Neuronal stem cell (in vitro differentiated cells): ENCODE results near the gene RPS16.
A peak's percentile ranks its signal among the peaks of the same experiment; 100 is the strongest.

Experiments
- DNase-seq: peaks from one replicate; pipeline ENCODE4 v3.0.0-alpha.2; 2013; ENCODE audit warnings: low spot score
- H2AFZ ChIP-seq: one replicate; pipeline ENCODE4 v1.6.1; 2013; ENCODE audit warnings: mild to moderate bottlenecking, low read length, inconsistent platforms
- H2AK5ac ChIP-seq: 2 replicates; pipeline ENCODE4 v1.6.1; 2013; ENCODE audit warnings: low read depth, mild to moderate bottlenecking, inconsistent platforms, low read length, moderate library complexity, mixed read lengths
- H2BK120ac ChIP-seq: 2 replicates; pipeline ENCODE4 v1.6.1; 2013; ENCODE audit warnings: low read depth, mild to moderate bottlenecking, inconsistent platforms, low read length, moderate library complexity, mixed read lengths
- H2BK12ac ChIP-seq: one replicate; pipeline ENCODE4 v1.6.1; 2013; ENCODE audit warnings: low read length, inconsistent platforms
- H2BK15ac ChIP-seq: 2 replicates; pipeline ENCODE4 v1.6.1; 2013; ENCODE audit warnings: mild to moderate bottlenecking, low read length, inconsistent platforms, mixed read lengths
- H2BK5ac ChIP-seq: one replicate; pipeline ENCODE4 v1.6.1; 2013; ENCODE audit warnings: inconsistent platforms, mild to moderate bottlenecking, low read length, moderate library complexity
- H3K14ac ChIP-seq: one replicate; pipeline ENCODE4 v1.6.1; 2013; ENCODE audit warnings: low read length, inconsistent platforms
- H3K18ac ChIP-seq: 2 replicates; pipeline ENCODE4 v1.6.1; 2013; ENCODE audit warnings: low read length, inconsistent platforms
- H3K23ac ChIP-seq: 2 replicates; pipeline ENCODE4 v1.6.1; 2013; ENCODE audit warnings: low read depth, mild to moderate bottlenecking, mixed read lengths, low read length, inconsistent platforms; ENCODE audit not compliant: poor library complexity
- H3K27ac ChIP-seq: replicated peaks from 3 replicates; pipeline ENCODE4 v1.5.1; 2013; ENCODE audit warnings: low read length, inconsistent platforms
- H3K27me3 ChIP-seq, 3 experiments: 2 replicates each; pipeline ENCODE4 v1.6.1; 2013; ENCODE audit warnings: low read length in 3 of 3, mild to moderate bottlenecking in 2 of 3, inconsistent platforms in 1 of 3, low read depth in 1 of 3, mixed read lengths in 1 of 3, moderate library complexity in 1 of 3; ENCODE audit not compliant: control insufficient read depth in 3 of 3, insufficient read depth in 3 of 3
- H3K36me3 ChIP-seq, 2 donors: replicated peaks in 1 of 2; 2 replicates each; pipeline ENCODE4 v1.6.1; 2013; ENCODE audit warnings: low read length in 2 of 2; ENCODE audit not compliant: control insufficient read depth in 2 of 2, insufficient read depth in 2 of 2
- H3K4ac ChIP-seq: 2 replicates; pipeline ENCODE4 v1.6.1; 2013; ENCODE audit warnings: inconsistent platforms, mild to moderate bottlenecking, low read length, moderate library complexity
- H3K4me1 ChIP-seq, 2 donors: 1 replicate in 1 of 2; 2 replicates in 1 of 2; pipeline ENCODE4 v1.6.1; 2013; ENCODE audit warnings: low read length in 2 of 2, low read depth in 1 of 2; ENCODE audit not compliant: control insufficient read depth in 2 of 2, insufficient read depth in 1 of 2
- H3K4me2 ChIP-seq: one replicate; pipeline ENCODE4 v1.6.1; 2013; ENCODE audit warnings: mild to moderate bottlenecking, low read length, inconsistent platforms; ENCODE audit not compliant: insufficient read depth, poor library complexity, severe bottlenecking
- H3K4me3 ChIP-seq, 2 donors: 2 replicates each; pipeline ENCODE4 v1.5.1; 2013; ENCODE audit warnings: low read length in 2 of 2, mild to moderate bottlenecking in 2 of 2, inconsistent platforms in 1 of 2, moderate library complexity in 1 of 2
- H3K79me1 ChIP-seq: one replicate; pipeline ENCODE4 v1.6.1; 2013; ENCODE audit warnings: low read depth, mild to moderate bottlenecking, inconsistent platforms, low read length, moderate library complexity
- H3K9ac ChIP-seq: one replicate; pipeline ENCODE4 v1.6.1; 2013; ENCODE audit warnings: mild to moderate bottlenecking, low read depth, low read length, inconsistent platforms; ENCODE audit not compliant: poor library complexity
- H3K9me3 ChIP-seq, 2 donors: replicated peaks in 1 of 2; 2 replicates each; pipeline versions ENCODE3 to v1.6.1; 2013; ENCODE audit warnings: low read length in 2 of 2, mild to moderate bottlenecking in 2 of 2, inconsistent platforms in 1 of 2, low read depth in 1 of 2, mixed read lengths in 1 of 2, moderate library complexity in 1 of 2; ENCODE audit not compliant: control insufficient read depth in 2 of 2, insufficient read depth in 1 of 2
- H4K8ac ChIP-seq: one replicate; pipeline ENCODE4 v1.6.1; 2013; ENCODE audit warnings: low read depth, mild to moderate bottlenecking, inconsistent platforms, low read length, moderate library complexity
- H4K91ac ChIP-seq: one replicate; pipeline ENCODE4 v1.6.1; 2013; ENCODE audit warnings: low read length, low read depth, mild to moderate bottlenecking, inconsistent platforms; ENCODE audit not compliant: poor library complexity
- WGBS, 2 donors: extraction: QIAGEN DNeasy Blood & Tissue Kit; methylation state at CpG; one replicate each; pipeline ENCODE4 v1.1.7; 2013; ENCODE audit warnings: missing lambda C conversion rate in 2 of 2, mixed read lengths in 1 of 2; ENCODE audit not compliant: insufficient read length in 2 of 2, insufficient replicate concordance in 1 of 2; ENCODE audit errors: extremely low coverage in 2 of 2; 5-methylcytosine and 5-hydroxymethylcytosine counted together

The RPS16 gene

GRCh38 chr19:39408392-39409207 lies 27.1 kb downstream of the RPS16 start:
- peak overlapping the region; percentile 27 for H2BK15ac ChIP-seq
- H2AFZ ChIP-seq: no peak overlapping the region
- DNase-seq: no peak
- no peak overlapping the region for H2BK12ac ChIP-seq
- no peak overlapping the region for H3K23ac ChIP-seq
- H3K9ac ChIP-seq: no peak overlapping the region
- no peak overlapping the region for H3K27ac ChIP-seq
- H2BK120ac ChIP-seq: no peak overlapping the region
- H3K4me1 ChIP-seq: peaks cover 18 to 31% of the 10 kb centered on the region in 2 donors
- no CpG with 5 or more reads among the region's 20 CpGs for WGBS, 2 donors
- H2BK5ac ChIP-seq: no peak overlapping the region
- no peak overlapping the region for H4K91ac ChIP-seq
- no peak overlapping the region for H3K4me2 ChIP-seq
- H3K14ac ChIP-seq: no peak overlapping the region
- H3K9me3 ChIP-seq: no peaks in the 10 kb centered on the region
- H3K27me3 ChIP-seq: peaks cover 0 to 24% (median 0%) of the 10 kb centered on the region in 3 experiments
- peak overlapping the region; percentile 27 for H3K4ac ChIP-seq
- H4K8ac ChIP-seq: no peak overlapping the region
- peaks cover 0 to 6% of the 10 kb centered on the region in 2 donors for H3K36me3 ChIP-seq
- H3K4me3 ChIP-seq: no peak overlapping the region
- H3K79me1 ChIP-seq: no peaks in the 10 kb centered on the region
- peak overlapping the region; percentile 81 for H3K18ac ChIP-seq
- peak overlapping the region; percentile 40 for H2AK5ac ChIP-seq

- peak overlapping the region; percentile 1 for H2BK12ac ChIP-seq
- H3K9me3 ChIP-seq: no peaks in the 10 kb centered on the region
- no peak overlapping the region for H4K91ac ChIP-seq
- no peak overlapping the region for H2BK5ac ChIP-seq
- H2BK120ac ChIP-seq: no peak overlapping the region
- H3K4me2 ChIP-seq: peak overlapping the region; percentile 99
- H3K4me1 ChIP-seq: peaks cover 19 to 31% of the 10 kb centered on the region in 2 donors
- no peaks in the 10 kb centered on the region for H3K79me1 ChIP-seq
- no peak overlapping the region for H2AFZ ChIP-seq
- peaks cover 0 to 24% (median 0%) of the 10 kb centered on the region in 3 experiments for H3K27me3 ChIP-seq
- H3K4ac ChIP-seq: peak overlapping the region; percentile 27
- H3K4me3 ChIP-seq: peak overlapping the region; percentile 59 to 91
- no peak overlapping the region for H3K14ac ChIP-seq
- peak overlapping the region; percentile 81 for H3K18ac ChIP-seq
- no peak overlapping the region for H3K9ac ChIP-seq
- H3K23ac ChIP-seq: peak overlapping the region; percentile 1
- no peak for DNase-seq
- H2AK5ac ChIP-seq: peak overlapping the region; percentile 97
- H4K8ac ChIP-seq: peak overlapping the region; percentile 31
- H3K36me3 ChIP-seq: peaks cover 0 to 6% of the 10 kb centered on the region in 2 donors
- WGBS, 2 donors: no CpG with 5 or more reads among the region's 40 CpGs
- H3K27ac ChIP-seq: no peak overlapping the region
- peak overlapping the region; percentile 27 for H2BK15ac ChIP-seq
Measured at GRCh38 chr19:39407660-39408391, 27.9 kb downstream of the RPS16 start.

GRCh38 chr19:39407410-39407659 lies 28.4 kb downstream of the RPS16 start:
- Histone ChIP-seq H3K4me2 (peak overlapping the region; percentile 99), H3K4me1 (peaks cover 21 to 33% of the 10 kb centered on the region in 2 donors), H3K4me3 (peak overlapping the region; percentile 82 to 91), H2AK5ac (peak overlapping the region; percentile 97), H3K14ac (no peak overlapping the region), H3K27me3 (peaks cover 0 to 25% (median 0%) of the 10 kb centered on the region in 3 experiments), H4K8ac (no peak overlapping the region), H3K23ac (no peak overlapping the region), H3K36me3 (peaks cover 0 to 6% of the 10 kb centered on the region in 2 donors), H3K27ac (no peak overlapping the region), H2BK120ac (no peak overlapping the region), H4K91ac (no peak overlapping the region), H3K9ac (peak overlapping the region; percentile 96), H2BK5ac (no peak overlapping the region), H3K4ac (no peak overlapping the region), H2BK15ac (peak overlapping the region; percentile 84), H3K79me1 (no peaks in the 10 kb centered on the region), H3K9me3 (no peaks in the 10 kb centered on the region), H2AFZ (peak overlapping the region; percentile 92), H2BK12ac (no peak overlapping the region), H3K18ac (no peak overlapping the region)
- no peak for DNase-seq
- no CpG with 5 or more reads among the region's 14 CpGs for WGBS, 2 donors
